Mesothelial cell of epicardium (in vitro differentiated cells): ENCODE measurements around the gene ADARB2. TPM values are rescaled to one million over a fixed set of nuclear protein-coding genes. Genes with fewer than 3 reads are reported as not detected.

Experiments
- DNase-seq, 2 experiments: peaks; one replicate each; pipeline ENCODE4 v3.0.0; 2021; ENCODE audit warnings: low spot score in 2 of 2; ENCODE audit not compliant: unreplicated experiment in 2 of 2
- H3K27ac Mint-ChIP-seq: 2 replicates; pipeline ENCODE4 v1.8.0; 2021; ENCODE audit warnings: mixed read lengths
- H3K27me3 Mint-ChIP-seq: 2 replicates; pipeline ENCODE4 v1.8.0; 2021; ENCODE audit warnings: low read depth, mixed read lengths
- H3K36me3 Mint-ChIP-seq: 2 replicates; pipeline ENCODE4 v1.8.0; 2021; ENCODE audit warnings: mixed read lengths
- H3K4me1 Mint-ChIP-seq: 2 replicates; pipeline ENCODE4 v1.8.0; 2021; ENCODE audit warnings: mixed read lengths
- H3K4me3 Mint-ChIP-seq: 2 replicates; pipeline ENCODE4 v1.8.0; 2021; ENCODE audit warnings: mild to moderate bottlenecking, moderate library complexity, mixed read lengths
- H3K9me3 Mint-ChIP-seq: 2 replicates; pipeline ENCODE4 v1.8.0; 2021; ENCODE audit warnings: mixed read lengths
- total RNA-seq: library from RNA; stranded (reverse); gene quantifications from 3 replicates; pipeline ENCODE4 v1.2.1, GENCODE V29; 2021
- TF ChIP-seq, protein P1 (sequence below): fragments of 200-600 bp; sonication (generic); IDR thresholded peaks from one replicate; pipeline ENCODE4 v1.5.0; 2021; ENCODE audit warnings: antibody characterized with exemption; ENCODE audit not compliant: unreplicated experiment

ADARB2 gene
- total RNA-seq, 1 donor from 2014 or later = 0.38 TPM

GRCh38 chr10:1731592-1731991 lies 5.7 kb downstream of the ADARB2 start:
- Mint-ChIP-seq H3K4me1 (peaks cover 3% of the 10 kb centered on the region), H3K36me3 (no peaks in the 10 kb centered on the region), H3K9me3 (no peaks in the 10 kb centered on the region), H3K4me3 (no peak overlapping the region), H3K27me3 (peaks cover 92% of the 10 kb centered on the region), H3K27ac (no peak overlapping the region)
- no peak for DNase-seq
- TF ChIP-seq, protein P1, sequence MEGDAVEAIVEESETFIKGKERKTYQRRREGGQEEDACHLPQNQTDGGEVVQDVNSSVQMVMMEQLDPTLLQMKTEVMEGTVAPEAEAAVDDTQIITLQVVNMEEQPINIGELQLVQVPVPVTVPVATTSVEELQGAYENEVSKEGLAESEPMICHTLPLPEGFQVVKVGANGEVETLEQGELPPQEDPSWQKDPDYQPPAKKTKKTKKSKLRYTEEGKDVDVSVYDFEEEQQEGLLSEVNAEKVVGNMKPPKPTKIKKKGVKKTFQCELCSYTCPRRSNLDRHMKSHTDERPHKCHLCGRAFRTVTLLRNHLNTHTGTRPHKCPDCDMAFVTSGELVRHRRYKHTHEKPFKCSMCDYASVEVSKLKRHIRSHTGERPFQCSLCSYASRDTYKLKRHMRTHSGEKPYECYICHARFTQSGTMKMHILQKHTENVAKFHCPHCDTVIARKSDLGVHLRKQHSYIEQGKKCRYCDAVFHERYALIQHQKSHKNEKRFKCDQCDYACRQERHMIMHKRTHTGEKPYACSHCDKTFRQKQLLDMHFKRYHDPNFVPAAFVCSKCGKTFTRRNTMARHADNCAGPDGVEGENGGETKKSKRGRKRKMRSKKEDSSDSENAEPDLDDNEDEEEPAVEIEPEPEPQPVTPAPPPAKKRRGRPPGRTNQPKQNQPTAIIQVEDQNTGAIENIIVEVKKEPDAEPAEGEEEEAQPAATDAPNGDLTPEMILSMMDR = no peak

GRCh38 chr10:1729751-1730150 lies 7.6 kb downstream of the ADARB2 start:
- Mint-ChIP-seq H3K27me3 (peaks cover 84% of the 10 kb centered on the region), H3K4me3 (no peak overlapping the region), H3K36me3 (no peaks in the 10 kb centered on the region), H3K4me1 (no peaks in the 10 kb centered on the region), H3K27ac (no peak overlapping the region), H3K9me3 (no peaks in the 10 kb centered on the region)
- DNase-seq = no peak
- TF ChIP-seq, protein P1 = no peak

DNA sequence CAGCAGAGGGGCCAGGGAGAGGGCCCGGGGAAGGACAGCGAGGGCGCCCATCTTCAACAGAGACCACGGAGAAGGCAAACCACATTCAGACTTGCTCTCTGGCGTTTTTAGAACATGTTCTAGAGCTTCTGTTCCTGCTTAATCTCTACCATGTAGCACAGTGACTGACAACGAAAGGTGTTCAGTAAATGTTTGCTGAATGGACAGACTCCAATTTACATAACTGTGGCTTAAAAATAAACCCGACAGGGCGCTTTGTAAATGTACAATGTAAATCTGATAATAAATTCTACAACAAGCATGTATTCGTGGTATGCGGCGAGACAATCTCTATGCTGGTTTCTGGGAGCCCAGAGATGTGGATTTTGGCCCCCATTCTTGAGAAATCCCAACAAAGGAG lies 10.5 kb downstream of the ADARB2 start:
- no peak for DNase-seq
- no peaks in the 10 kb centered on the region for H3K4me1 Mint-ChIP-seq
- no peaks in the 10 kb centered on the region for H3K36me3 Mint-ChIP-seq
- no peak overlapping the region for H3K4me3 Mint-ChIP-seq
- TF ChIP-seq, protein P1 = no peak
- no peaks in the 10 kb centered on the region for H3K9me3 Mint-ChIP-seq
- peaks cover 69% of the 10 kb centered on the region for H3K27me3 Mint-ChIP-seq
- no peak overlapping the region for H3K27ac Mint-ChIP-seq

- peaks cover 55% of the 10 kb centered on the region for H3K27me3 Mint-ChIP-seq
- no peaks in the 10 kb centered on the region for H3K4me1 Mint-ChIP-seq
- TF ChIP-seq, protein P1 = no peak
- H3K36me3 Mint-ChIP-seq = no peaks in the 10 kb centered on the region
- no peaks in the 10 kb centered on the region for H3K9me3 Mint-ChIP-seq
- no peak for DNase-seq
- H3K4me3 Mint-ChIP-seq = no peak overlapping the region
- no peak overlapping the region for H3K27ac Mint-ChIP-seq
These were observed 12.3 kb downstream of the ADARB2 start for GRCh38 chr10:1724921-1725488.

GRCh38 chr10:1716839-1717238 lies 20.5 kb downstream of the ADARB2 start:
- no peaks in the 10 kb centered on the region for H3K36me3 Mint-ChIP-seq
- DNase-seq = no peak
- TF ChIP-seq, protein P1 = no peak
- peaks cover 3% of the 10 kb centered on the region for H3K4me1 Mint-ChIP-seq
- no peak overlapping the region for H3K27ac Mint-ChIP-seq
- peaks cover 68% of the 10 kb centered on the region for H3K27me3 Mint-ChIP-seq
- no peaks in the 10 kb centered on the region for H3K9me3 Mint-ChIP-seq
- no peak overlapping the region for H3K4me3 Mint-ChIP-seq

GRCh38 chr10:1715821-1716220 lies 21.5 kb downstream of the ADARB2 start:
- DNase-seq = peak in 1 of 2 experiments; percentile 53
- no peaks in the 10 kb centered on the region for H3K36me3 Mint-ChIP-seq
- H3K9me3 Mint-ChIP-seq = no peaks in the 10 kb centered on the region
- no peak overlapping the region for H3K27ac Mint-ChIP-seq
- H3K27me3 Mint-ChIP-seq = peaks cover 72% of the 10 kb centered on the region
- peaks cover 3% of the 10 kb centered on the region for H3K4me1 Mint-ChIP-seq
- TF ChIP-seq, protein P1 = no peak
- H3K4me3 Mint-ChIP-seq = no peak overlapping the region
